Activated CD4-positive, alpha-beta T cell treated with anti-CD3 and anti-CD28 coated beads for 36 hours (primary cell): ENCODE data around the gene MTIF3. TPM values are rescaled to one million over a fixed set of nuclear protein-coding genes. Genes with fewer than 3 reads are reported as not detected.

Experiments used
- ATAC-seq: fragments of 200-7000 bp; cut with Tn5 transposase; one replicate; pipeline ENCODE4 v1.10.0; 2021; ENCODE audit warnings: mild to moderate bottlenecking, moderate library complexity
- CTCF ChIA-PET: fragments of 350-600 bp; sonication (Branson Sonifier 250); formaldehyde crosslinking; loops from one replicate; lab custom pipeline; 2021; ENCODE audit warnings: antibody characterized with exemption; lab: Charles Lee
- POLR2A ChIA-PET: fragments of 350-600 bp; sonication (Branson Sonifier 250); formaldehyde crosslinking; loops from one replicate; lab custom pipeline; 2021; ENCODE audit warnings: antibody characterized with exemption, inconsistent platforms; lab: Charles Lee
- DNase-seq: peaks from one replicate; pipeline ENCODE4 v3.0.0-alpha.2; 2020
- H3K27ac Mint-ChIP-seq: one replicate; pipeline ENCODE4 v1.8.0; 2021; ENCODE audit warnings: mixed read lengths
- H3K27me3 Mint-ChIP-seq: one replicate; pipeline ENCODE4 v1.8.0; 2021; ENCODE audit warnings: mixed read lengths
- H3K36me3 Mint-ChIP-seq: one replicate; pipeline ENCODE4 v1.8.0; 2021; ENCODE audit warnings: low read depth, mixed read lengths
- H3K4me1 Mint-ChIP-seq: one replicate; pipeline ENCODE4 v1.8.0; 2021; ENCODE audit warnings: mixed read lengths
- H3K4me3 Mint-ChIP-seq: one replicate; pipeline ENCODE4 v1.8.0; 2021; ENCODE audit warnings: mild to moderate bottlenecking, moderate library complexity, mixed read lengths
- H3K9me3 Mint-ChIP-seq: one replicate; pipeline ENCODE4 v1.8.0; 2021; ENCODE audit warnings: low read depth, mixed read lengths
- intact Hi-C, 2 experiments: fragments of 100-400 bp; cut with DNase I in 1 of 2; cut with micrococcal nuclease in 1 of 2; formaldehyde crosslinking; loops; one replicate each; pipeline versions ENCODE4 v1.14.2 to v1.15.1; 2022 to 2024; cut with DNase I, micrococcal nuclease
- total RNA-seq, 2 experiments: library from RNA; stranded (reverse); gene quantifications; one replicate each; pipeline ENCODE4 v1.2.3, GENCODE V29; 2021

Gene MTIF3
- total RNA-seq, 2 experiments from 2014 or later, result 27.5 to 43.0 TPM

DNA sequence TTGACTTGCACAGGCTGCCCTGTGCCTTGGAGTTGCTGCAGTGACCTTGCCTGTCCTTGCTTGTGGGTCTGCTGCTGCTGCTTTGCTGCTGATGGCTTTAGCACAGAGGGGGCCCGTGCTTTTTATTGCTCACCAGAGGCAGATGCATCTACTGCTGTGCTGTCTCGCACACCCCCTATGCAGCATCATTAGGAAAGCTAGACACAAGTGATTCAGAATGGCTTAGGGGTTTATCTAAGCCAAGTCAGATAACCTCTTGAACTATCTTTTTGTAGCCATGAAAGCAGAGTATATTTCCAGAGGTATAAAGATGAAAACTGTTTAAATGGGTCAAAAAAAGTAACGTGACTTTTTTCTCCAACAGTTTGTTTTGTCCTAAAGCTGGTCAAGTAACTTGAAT, 18.2 kb downstream of the MTIF3 start:
- no peaks in the 10 kb centered on the region for H3K9me3 Mint-ChIP-seq
- no peak for DNase-seq
- CTCF ChIA-PET, result no interaction called here
- intact Hi-C loops, result no loop called here
- peaks cover 70% of the 10 kb centered on the region for H3K36me3 Mint-ChIP-seq
- H3K27ac Mint-ChIP-seq, result peak overlapping the region; percentile 91
- no peak for ATAC-seq
- H3K27me3 Mint-ChIP-seq, result no peaks in the 10 kb centered on the region
- POLR2A ChIA-PET, result no interaction called here
- peaks cover 45% of the 10 kb centered on the region for H3K4me1 Mint-ChIP-seq
- no peak overlapping the region for H3K4me3 Mint-ChIP-seq

DNA sequence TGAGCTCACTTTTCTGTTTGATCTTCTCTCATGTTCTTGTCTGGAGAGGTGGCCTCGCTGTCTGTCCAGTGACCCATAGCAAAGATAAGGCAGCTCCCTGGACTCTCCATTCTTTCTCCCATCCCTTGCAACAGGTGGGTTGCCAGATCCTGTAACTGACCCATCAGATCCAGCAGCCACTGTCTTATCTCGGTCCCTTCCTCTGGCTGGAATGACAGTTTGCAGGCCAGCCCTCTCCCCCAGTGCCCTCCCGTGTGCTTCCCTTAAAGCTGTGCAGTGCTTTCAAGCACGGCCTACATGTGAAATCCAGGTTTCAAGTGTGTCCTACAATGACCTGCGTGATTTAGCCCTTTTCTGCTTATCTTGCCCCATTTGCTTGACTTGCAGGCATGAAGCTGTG, 22.2 kb downstream of the MTIF3 start:
- POLR2A ChIA-PET, result interaction anchor here (0.6 to 4.6 kb wide), 3 partner anchors 22 to 298 kb away, joined by 4 to 42 read pairs (median 6); partner anchors contain the start of gene MTIF3

DNA sequence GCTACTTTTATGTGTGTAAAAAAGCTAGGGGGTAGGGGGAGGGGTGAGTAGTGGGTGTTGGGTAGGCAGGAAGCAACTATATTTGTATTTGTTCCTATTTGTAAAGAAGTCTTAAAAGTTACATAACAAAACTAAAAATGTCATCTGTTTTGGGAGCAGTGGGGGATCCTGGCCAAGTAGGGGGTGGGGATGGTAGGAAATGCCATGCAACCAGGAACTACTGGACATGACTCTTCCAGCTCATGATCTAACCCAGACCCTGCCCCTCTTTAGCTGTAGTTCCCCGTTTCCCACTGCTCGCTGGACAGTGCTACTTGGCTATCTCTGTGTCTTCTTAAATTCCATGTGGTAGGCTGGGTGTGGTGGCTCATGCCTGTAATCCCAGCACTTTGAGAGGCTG, 22.7 kb downstream of the MTIF3 start:
- intact Hi-C loops, result loop anchor here (5.0 to 10.0 kb wide), 6 partner anchors 155 to 1227 kb away; partner anchors contain the start of genes PAN3 (in 1 of the 2), POMP (in 1 of the 2), RASL11A (in 1 of the 2) and RNF6 (in 1 of the 2)
- DNase-seq, result no peak
- peaks cover 62% of the 10 kb centered on the region for H3K36me3 Mint-ChIP-seq
- POLR2A ChIA-PET, result interaction anchor here (0.7 to 4.6 kb wide), 4 partner anchors 18 to 474 kb away, joined by 3 to 42 read pairs (median 4); partner anchors contain the start of gene MTIF3
- peak overlapping the region; percentile 97 for H3K27ac Mint-ChIP-seq
- H3K9me3 Mint-ChIP-seq, result no peaks in the 10 kb centered on the region
- peak overlapping the region; percentile 80 for H3K4me3 Mint-ChIP-seq
- CTCF ChIA-PET, result interaction anchor here (0.6 to 3.7 kb wide), 3 partner anchors 21 to 180 kb away, joined by 3 to 23 read pairs (median 3); partner anchors contain the start of gene MTIF3
- no peak for ATAC-seq
- no peaks in the 10 kb centered on the region for H3K27me3 Mint-ChIP-seq
- peaks cover 66% of the 10 kb centered on the region for H3K4me1 Mint-ChIP-seq

More for the DNA sequence above, 22.2 kb downstream of the MTIF3 start:
- H3K36me3 Mint-ChIP-seq, result peaks cover 67% of the 10 kb centered on the region
- H3K9me3 Mint-ChIP-seq, result no peaks in the 10 kb centered on the region
- H3K4me3 Mint-ChIP-seq, result no peak overlapping the region
- DNase-seq, result no peak
- H3K4me1 Mint-ChIP-seq, result peaks cover 68% of the 10 kb centered on the region
- CTCF ChIA-PET, result interaction anchor here (1.3 to 3.7 kb wide), 2 partner anchors 16 to 21 kb away, joined by 3 to 23 read pairs; partner anchors contain the start of gene MTIF3
- no peaks in the 10 kb centered on the region for H3K27me3 Mint-ChIP-seq
- peak overlapping the region; percentile 79 for H3K27ac Mint-ChIP-seq
- no peak for ATAC-seq
- intact Hi-C loops, result loop anchor here (5.0 to 10.0 kb wide), 6 partner anchors 156 to 1227 kb away; partner anchors contain the start of genes PAN3 (in 1 of the 2), POMP (in 1 of the 2), RASL11A (in 1 of the 2) and RNF6 (in 1 of the 2)

DNA sequence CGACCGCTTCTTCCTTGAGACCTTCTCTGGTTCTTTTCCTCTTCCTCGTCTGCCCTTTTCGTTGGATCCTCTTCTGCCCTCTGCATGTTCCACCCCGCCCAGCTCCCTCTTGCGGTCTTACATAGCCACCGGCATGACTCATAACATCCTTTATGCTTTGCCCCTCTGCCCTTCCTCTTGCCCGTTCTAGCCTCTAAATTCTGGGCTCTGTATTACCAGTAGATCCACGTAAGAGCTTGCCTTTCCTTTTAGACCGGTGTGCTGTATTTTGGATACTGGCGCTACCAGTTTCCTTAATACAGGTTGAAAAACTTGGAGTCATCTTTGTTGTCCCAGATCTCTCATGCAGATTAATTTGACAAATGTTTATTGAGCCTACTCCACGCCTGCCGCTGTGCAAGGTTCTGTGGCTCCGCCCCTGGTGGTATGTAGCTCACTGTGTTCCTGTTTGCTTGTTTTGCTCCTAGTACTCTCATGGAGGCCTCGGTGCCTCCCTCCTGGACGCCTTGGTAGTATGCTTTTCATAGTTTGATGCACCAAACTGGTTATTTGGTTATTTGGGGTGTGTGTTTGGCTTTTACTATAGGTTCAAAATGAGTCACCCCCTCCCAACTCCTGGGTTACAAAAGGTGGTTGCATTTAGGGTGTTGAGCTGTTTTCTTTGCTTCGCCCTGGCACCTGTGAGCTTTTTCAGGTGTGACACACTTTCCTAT, 24.3 kb downstream of the MTIF3 start:
- DNase-seq, result peak; percentile 85
- peaks cover 52% of the 10 kb centered on the region for H3K4me1 Mint-ChIP-seq
- peak overlapping the region; percentile 80 for H3K4me3 Mint-ChIP-seq
- H3K36me3 Mint-ChIP-seq, result peaks cover 49% of the 10 kb centered on the region
- POLR2A ChIA-PET, result interaction anchor here (0.6 to 4.6 kb wide), 7 partner anchors 16 to 198 kb away, joined by 3 to 42 read pairs (median 3); partner anchors contain the start of gene MTIF3
- H3K27me3 Mint-ChIP-seq, result no peaks in the 10 kb centered on the region
- intact Hi-C loops, result loop anchor here (1.0 to 10.0 kb wide), 11 partner anchors 24 to 1229 kb away; partner anchors contain the start of genes RPL21 (in 2 of the 2), MTIF3 (in 1 of the 2), PAN3 (in 1 of the 2) and POMP (in 1 of the 2)
- peak; percentile 60 for ATAC-seq
- peak overlapping the region; percentile 97 for H3K27ac Mint-ChIP-seq
- CTCF ChIA-PET, result interaction anchor here (0.6 to 3.7 kb wide), 9 partner anchors 16 to 721 kb away, joined by 3 to 23 read pairs (median 6); partner anchors contain the start of gene MTIF3
- H3K9me3 Mint-ChIP-seq, result no peaks in the 10 kb centered on the region

DNA sequence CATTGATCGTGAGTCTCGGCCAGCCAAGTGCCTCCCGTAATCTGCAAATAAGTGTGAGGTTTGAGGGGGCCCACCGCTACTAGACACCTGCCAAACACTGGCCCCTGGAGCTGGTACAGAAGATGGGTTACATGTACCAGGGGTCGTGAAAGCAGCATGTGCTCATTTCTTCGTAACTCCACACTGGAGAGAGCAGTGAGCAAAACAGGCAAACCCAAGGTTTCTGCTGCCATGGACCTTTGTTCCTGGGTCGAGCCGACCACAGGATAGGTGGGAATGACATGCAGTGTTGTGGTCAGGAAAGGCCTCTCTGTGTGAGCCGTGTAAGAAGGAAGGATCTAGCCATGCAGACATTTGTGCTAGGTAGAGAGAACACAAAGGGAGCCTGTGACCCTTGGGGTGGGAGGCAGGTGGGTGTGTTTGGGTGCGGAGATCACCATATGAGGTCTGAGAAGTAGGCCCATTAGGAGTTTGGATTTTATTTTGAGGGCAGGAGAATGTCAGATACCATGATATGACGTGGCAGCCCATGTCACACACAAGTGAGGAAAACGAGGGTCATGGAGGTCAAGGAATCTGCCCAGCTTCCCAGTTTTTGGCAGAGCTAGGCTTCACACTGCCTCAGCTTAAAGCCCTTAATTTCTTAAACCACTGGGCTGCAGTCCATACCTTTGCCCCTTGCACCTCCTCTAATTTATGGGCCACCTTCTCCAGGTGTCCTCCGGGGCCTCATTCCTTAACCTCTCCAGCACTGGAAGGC, 25.0 kb downstream of the MTIF3 start:
- peaks cover 45% of the 10 kb centered on the region for H3K4me1 Mint-ChIP-seq
- intact Hi-C loops, result loop anchor here (1.0 to 10.0 kb wide), 7 partner anchors 153 to 1229 kb away; partner anchors contain the start of genes PAN3 (in 1 of the 2), POMP (in 1 of the 2), RASL11A (in 1 of the 2) and RNF6 (in 1 of the 2)
- peak; percentile 0 for ATAC-seq

DNA sequence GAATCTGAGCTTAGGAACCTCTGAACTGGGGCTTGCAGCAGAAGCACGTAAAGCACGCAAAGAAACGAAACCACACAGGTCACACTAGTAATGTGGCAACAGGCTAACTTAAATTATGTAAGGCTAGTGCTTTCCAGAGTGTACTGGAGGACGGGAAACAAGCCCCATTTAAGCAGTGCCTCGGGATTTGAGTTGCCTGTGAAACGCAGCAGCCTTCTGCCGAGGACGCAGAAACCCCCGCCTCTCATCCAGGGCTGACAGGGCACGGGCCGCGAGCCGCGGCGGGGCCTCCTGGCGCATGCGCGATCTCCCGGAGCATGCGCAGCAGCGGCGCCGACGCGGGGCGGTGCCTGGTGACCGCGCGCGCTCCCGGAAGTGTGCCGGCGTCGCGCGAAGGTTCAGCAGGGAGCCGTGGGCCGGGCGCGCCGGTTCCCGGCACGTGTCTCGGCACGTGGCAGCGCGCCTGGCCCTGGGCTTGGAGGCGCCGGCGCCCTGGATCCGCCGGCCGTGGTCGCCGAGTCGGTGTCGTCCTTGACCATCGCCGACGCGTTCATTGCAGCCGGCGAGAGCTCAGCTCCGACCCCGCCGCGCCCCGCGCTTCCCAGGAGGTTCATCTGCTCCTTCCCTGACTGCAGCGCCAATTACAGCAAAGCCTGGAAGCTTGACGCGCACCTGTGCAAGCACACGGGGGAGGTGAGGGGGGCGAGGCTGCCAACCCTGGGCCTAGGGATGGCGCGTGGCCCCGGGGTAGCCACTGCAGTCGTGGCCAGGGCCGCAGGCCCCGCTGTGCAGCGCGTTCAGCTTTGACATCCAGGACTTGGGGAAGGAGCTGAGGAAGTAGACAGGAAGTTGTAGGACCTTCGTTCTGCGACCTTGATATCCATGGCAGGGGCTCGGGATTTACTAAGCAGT, 25.9 kb downstream of the MTIF3 start, which contains the start of gene GTF3A:
TSS of gene GTF3A (plus strand) at position 374 of the 912 bp plus-strand sequence.
- H3K4me1 Mint-ChIP-seq, result peaks cover 45% of the 10 kb centered on the region
- H3K9me3 Mint-ChIP-seq, result no peaks in the 10 kb centered on the region
- H3K4me3 Mint-ChIP-seq, result peak within 1 kb of the TSS; percentile 80
- H3K27me3 Mint-ChIP-seq, result no peaks in the 10 kb centered on the region
- POLR2A ChIA-PET, result interaction anchor here (0.6 to 4.6 kb wide), 4 partner anchors 18 to 849 kb away, joined by 4 to 42 read pairs (median 9); partner anchors contain the start of gene MTIF3
- CTCF ChIA-PET, result interaction anchor here (1.9 to 3.7 kb wide), 5 partner anchors 15 to 195 kb away, joined by 6 to 23 read pairs (median 11); partner anchors contain the start of genes LNX2 and MTIF3
- peaks cover 40% of the 10 kb centered on the region for H3K36me3 Mint-ChIP-seq
- DNase-seq (peak; percentile 92), ATAC-seq (peak; percentile 66)
- peak within 1 kb of the TSS; percentile 97 for H3K27ac Mint-ChIP-seq
- intact Hi-C loops, result loop anchor here (1.0 to 10.0 kb wide), 9 partner anchors 26 to 1230 kb away; partner anchors contain the start of genes POLR1D (in 2 of the 2), MTIF3 (in 1 of the 2), PAN3 (in 1 of the 2) and POMP (in 1 of the 2)

More for the DNA sequence above, 25.0 kb downstream of the MTIF3 start:
- H3K36me3 Mint-ChIP-seq, result peaks cover 41% of the 10 kb centered on the region
- H3K27ac Mint-ChIP-seq, result peak overlapping the region; percentile 97
- no peaks in the 10 kb centered on the region for H3K27me3 Mint-ChIP-seq
- ChIA-PET POLR2A (interaction anchor here (0.6 to 4.6 kb wide), 6 partner anchors 17 to 199 kb away, joined by 3 to 42 read pairs (median 4); partner anchors contain the start of gene MTIF3), CTCF (interaction anchor here (0.7 to 3.7 kb wide), 8 partner anchors 16 to 405 kb away, joined by 3 to 23 read pairs (median 8); partner anchors contain the start of genes LNX2 and MTIF3)
- H3K9me3 Mint-ChIP-seq, result no peaks in the 10 kb centered on the region
- H3K4me3 Mint-ChIP-seq, result peak overlapping the region; percentile 80
- peak; percentile 25 for DNase-seq

DNA sequence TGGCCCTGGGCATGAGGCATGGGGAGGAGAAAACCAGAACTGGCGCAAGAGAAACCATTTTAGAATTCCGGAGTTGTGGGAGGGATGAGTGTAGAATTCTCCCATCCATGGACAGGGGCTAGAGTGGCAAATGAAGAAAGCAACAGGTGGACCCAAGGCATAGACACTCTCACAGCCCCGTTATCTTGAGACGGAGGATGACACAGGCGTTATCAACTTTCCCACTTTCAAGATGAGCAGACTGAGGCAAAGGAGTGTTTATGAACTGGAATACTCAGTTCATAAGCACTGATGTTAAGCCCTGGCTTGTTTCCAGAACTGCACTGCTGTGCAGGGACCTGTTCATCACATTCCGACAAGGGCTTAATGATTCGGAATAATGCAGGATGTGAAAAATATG, 27.0 kb downstream of the MTIF3 start:
- H3K4me3 Mint-ChIP-seq, result peak overlapping the region; percentile 80
- peaks cover 45% of the 10 kb centered on the region for H3K4me1 Mint-ChIP-seq
- no peak for ATAC-seq
- no peaks in the 10 kb centered on the region for H3K27me3 Mint-ChIP-seq
- ChIA-PET POLR2A (no interaction called here), CTCF (interaction anchor here (1.3 kb wide), 1 partner anchor 27 kb away, joined by 3 read pairs; the partner anchor contains the start of gene MTIF3)
- intact Hi-C loops, result loop anchor here (10.0 kb wide), 5 partner anchors 169 to 1231 kb away; partner anchors contain the start of genes PAN3 (in 1 of the 2), POMP (in 1 of the 2), RNF6 (in 1 of the 2) and RPL21 (in 1 of the 2)
- peak overlapping the region; percentile 87 for H3K27ac Mint-ChIP-seq
- peaks cover 31% of the 10 kb centered on the region for H3K36me3 Mint-ChIP-seq
- H3K9me3 Mint-ChIP-seq, result no peaks in the 10 kb centered on the region
- no peak for DNase-seq

DNA sequence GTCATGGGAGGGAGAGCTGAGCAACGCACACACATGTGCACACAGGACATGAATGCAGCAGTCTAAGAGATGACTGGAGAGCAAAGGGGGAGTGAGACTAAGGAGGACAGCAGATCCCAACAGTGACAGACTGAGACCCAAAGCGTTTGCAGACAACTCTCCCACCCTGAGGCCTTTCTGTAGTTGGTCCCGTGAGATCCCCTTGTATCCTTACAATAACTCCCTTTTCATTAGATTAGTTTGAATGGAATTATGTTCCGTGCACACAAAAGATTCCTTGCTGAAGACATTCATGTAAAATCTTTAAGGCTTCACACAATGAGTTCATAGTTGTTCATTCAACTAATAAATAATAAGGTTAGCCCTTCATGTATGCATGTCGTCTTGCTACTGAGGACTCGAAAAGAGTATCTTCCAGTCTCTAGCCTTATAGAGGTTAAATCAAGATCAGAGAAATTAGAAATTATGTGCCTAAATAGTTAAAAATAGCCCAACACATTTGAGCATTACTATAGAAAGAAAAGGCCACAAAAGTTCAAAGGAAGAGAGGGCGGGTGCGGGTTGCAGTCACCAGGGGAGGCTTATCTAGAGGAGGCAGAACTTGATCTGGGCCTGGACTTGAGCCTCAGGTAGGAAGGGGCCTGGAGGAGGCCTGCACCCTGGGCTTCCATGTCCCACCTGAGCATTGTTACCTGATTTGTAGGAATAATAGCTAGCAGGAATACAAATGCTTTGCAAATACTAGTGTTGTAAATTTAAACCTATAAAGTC, 29.1 kb downstream of the MTIF3 start:
- H3K36me3 Mint-ChIP-seq, result peaks cover 12% of the 10 kb centered on the region
- no peak overlapping the region for H3K27ac Mint-ChIP-seq
- ATAC-seq (no peak), DNase-seq (no peak)
- intact Hi-C loops, result loop anchor here (10.0 kb wide), 5 partner anchors 166 to 1234 kb away; partner anchors contain the start of genes PAN3 (in 1 of the 2), POMP (in 1 of the 2), RNF6 (in 1 of the 2) and RPL21 (in 1 of the 2)
- ChIA-PET CTCF (interaction anchor here (0.8 to 1.2 kb wide), 2 partner anchors 14 to 65 kb away, joined by 3 read pairs; no protein-coding TSS in a partner anchor), POLR2A (interaction anchor here (0.6 to 0.7 kb wide), 2 partner anchors 33 to 68 kb away, joined by 5 read pairs; no protein-coding TSS in a partner anchor)
- H3K9me3 Mint-ChIP-seq, result no peaks in the 10 kb centered on the region
- H3K4me3 Mint-ChIP-seq, result no peak overlapping the region
- no peaks in the 10 kb centered on the region for H3K27me3 Mint-ChIP-seq
- H3K4me1 Mint-ChIP-seq, result peaks cover 25% of the 10 kb centered on the region

DNA sequence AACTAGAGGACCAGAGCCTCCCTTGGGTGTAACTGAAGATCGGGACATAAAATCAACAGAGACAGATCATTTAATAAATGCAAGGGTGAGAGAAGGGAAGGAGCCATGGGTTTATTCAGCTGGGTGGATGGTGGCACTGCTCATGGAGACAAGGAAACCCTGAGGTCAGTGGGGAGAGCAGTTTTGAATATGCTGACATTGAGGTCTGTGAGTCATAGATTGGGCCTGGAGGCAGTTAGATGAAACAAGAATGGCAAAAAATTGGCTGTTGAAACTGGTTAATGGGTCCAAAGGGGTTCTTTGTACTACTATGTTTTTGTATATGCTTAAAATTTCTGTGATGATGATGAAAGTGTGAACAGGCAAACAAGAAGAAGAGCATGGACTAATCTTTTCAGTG, 31.0 kb downstream of the MTIF3 start:
- H3K4me3 Mint-ChIP-seq, result no peak overlapping the region
- ChIA-PET CTCF (interaction anchor here (1.1 kb wide), 1 partner anchor 10 kb away, joined by 3 read pairs; no protein-coding TSS in a partner anchor), POLR2A (no interaction called here)
- H3K36me3 Mint-ChIP-seq, result no peaks in the 10 kb centered on the region
- no peak for ATAC-seq
- no peak for DNase-seq
- peaks cover 16% of the 10 kb centered on the region for H3K4me1 Mint-ChIP-seq
- no peak overlapping the region for H3K27ac Mint-ChIP-seq
- no peaks in the 10 kb centered on the region for H3K27me3 Mint-ChIP-seq
- intact Hi-C loops, result no loop called here
- H3K9me3 Mint-ChIP-seq, result no peaks in the 10 kb centered on the region
